GM12874 (cell line): Measurements from ENCODE around the gene PTH1R.

Experiments
- CTCF ChIP-seq: IDR thresholded peaks from 2 replicates; pipeline ENCODE4 v1.5.1; 2011; ENCODE audit warnings: low read depth, mild to moderate bottlenecking, control low read depth, low read length, moderate library complexity; ENCODE audit not compliant: insufficient read depth

The PTH1R gene

GRCh38 chr3:46907960-46908293, 30.4 kb downstream of the PTH1R start:
- TF ChIP-seq CTCF: no peak

GRCh38 chr3:46908294-46908985, 30.9 kb downstream of the PTH1R start:
- no peak for TF ChIP-seq CTCF

GRCh38 chr3:46908986-46909534, 31.5 kb downstream of the PTH1R start:
- TF ChIP-seq CTCF: no peak

GRCh38 chr3:46909535-46910161, 32.1 kb downstream of the PTH1R start:
- TF ChIP-seq CTCF: peak; percentile 85

- TF ChIP-seq CTCF: no peak
Observed at GRCh38 chr3:46910166-46910760, 32.7 kb downstream of the PTH1R start.

GRCh38 chr3:46912986-46913385, 35.5 kb downstream of the PTH1R start:
- no peak for TF ChIP-seq CTCF

- no peak for TF ChIP-seq CTCF
Observed at GRCh38 chr3:46913644-46914043, 36.1 kb downstream of the PTH1R start.
